Measurements from ENCODE around the gene IL17C.

DNA sequence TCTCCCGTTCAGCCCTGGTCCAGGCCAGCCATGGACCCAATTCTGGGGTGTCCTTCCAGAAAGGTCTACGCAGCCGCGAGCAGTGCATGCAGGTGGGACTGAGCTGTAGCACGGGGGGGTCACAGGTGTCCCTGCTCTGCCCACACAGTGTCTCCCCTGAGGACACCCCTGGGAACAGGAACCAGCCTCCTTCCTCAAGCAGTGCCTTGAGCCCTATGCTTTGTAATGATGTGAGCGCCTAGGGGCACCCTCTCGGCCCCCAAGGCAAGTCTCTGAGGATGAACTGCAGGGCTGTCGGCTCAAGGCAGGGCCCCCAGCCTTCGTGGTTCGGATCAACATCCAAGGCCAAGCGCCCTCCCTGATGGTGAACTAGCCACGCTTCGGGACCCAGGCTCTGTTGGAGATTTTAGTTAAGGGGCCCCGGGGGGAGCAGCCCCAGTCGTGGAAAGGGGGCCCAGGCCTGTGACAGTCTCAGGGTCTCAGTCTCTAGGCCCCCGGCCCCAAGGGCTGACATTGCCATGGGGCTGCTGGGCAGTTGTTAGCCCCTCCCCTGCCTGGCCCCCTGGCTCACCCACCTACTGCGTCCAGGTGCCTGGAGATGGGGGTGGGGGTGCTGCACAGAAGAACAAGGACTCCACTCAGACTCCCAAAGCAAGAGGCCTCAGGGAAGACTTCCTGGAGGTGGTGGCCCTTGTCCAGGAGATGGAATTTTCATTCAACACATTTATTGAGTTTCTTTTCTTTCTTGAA is 2.3 kb downstream of the IL17C start:
- TF ChIP-seq, protein P1, sequence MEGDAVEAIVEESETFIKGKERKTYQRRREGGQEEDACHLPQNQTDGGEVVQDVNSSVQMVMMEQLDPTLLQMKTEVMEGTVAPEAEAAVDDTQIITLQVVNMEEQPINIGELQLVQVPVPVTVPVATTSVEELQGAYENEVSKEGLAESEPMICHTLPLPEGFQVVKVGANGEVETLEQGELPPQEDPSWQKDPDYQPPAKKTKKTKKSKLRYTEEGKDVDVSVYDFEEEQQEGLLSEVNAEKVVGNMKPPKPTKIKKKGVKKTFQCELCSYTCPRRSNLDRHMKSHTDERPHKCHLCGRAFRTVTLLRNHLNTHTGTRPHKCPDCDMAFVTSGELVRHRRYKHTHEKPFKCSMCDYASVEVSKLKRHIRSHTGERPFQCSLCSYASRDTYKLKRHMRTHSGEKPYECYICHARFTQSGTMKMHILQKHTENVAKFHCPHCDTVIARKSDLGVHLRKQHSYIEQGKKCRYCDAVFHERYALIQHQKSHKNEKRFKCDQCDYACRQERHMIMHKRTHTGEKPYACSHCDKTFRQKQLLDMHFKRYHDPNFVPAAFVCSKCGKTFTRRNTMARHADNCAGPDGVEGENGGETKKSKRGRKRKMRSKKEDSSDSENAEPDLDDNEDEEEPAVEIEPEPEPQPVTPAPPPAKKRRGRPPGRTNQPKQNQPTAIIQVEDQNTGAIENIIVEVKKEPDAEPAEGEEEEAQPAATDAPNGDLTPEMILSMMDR (IDR thresholded peaks at IDR 0.05; ENCODE audit: poor library complexity, severe bottlenecking), result no peak
- TF ChIP-seq, protein P2, sequence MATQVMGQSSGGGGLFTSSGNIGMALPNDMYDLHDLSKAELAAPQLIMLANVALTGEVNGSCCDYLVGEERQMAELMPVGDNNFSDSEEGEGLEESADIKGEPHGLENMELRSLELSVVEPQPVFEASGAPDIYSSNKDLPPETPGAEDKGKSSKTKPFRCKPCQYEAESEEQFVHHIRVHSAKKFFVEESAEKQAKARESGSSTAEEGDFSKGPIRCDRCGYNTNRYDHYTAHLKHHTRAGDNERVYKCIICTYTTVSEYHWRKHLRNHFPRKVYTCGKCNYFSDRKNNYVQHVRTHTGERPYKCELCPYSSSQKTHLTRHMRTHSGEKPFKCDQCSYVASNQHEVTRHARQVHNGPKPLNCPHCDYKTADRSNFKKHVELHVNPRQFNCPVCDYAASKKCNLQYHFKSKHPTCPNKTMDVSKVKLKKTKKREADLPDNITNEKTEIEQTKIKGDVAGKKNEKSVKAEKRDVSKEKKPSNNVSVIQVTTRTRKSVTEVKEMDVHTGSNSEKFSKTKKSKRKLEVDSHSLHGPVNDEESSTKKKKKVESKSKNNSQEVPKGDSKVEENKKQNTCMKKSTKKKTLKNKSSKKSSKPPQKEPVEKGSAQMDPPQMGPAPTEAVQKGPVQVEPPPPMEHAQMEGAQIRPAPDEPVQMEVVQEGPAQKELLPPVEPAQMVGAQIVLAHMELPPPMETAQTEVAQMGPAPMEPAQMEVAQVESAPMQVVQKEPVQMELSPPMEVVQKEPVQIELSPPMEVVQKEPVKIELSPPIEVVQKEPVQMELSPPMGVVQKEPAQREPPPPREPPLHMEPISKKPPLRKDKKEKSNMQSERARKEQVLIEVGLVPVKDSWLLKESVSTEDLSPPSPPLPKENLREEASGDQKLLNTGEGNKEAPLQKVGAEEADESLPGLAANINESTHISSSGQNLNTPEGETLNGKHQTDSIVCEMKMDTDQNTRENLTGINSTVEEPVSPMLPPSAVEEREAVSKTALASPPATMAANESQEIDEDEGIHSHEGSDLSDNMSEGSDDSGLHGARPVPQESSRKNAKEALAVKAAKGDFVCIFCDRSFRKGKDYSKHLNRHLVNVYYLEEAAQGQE (IDR thresholded peaks at IDR 0.05; ENCODE audit: borderline replicate concordance), result no peak
- no peak for TF ChIP-seq SMC3 (conservative IDR thresholded peaks at IDR 0.05; ENCODE audit: poor library complexity)
- no peak for TF ChIP-seq POLR2AphosphoS5 (IDR thresholded peaks at IDR 0.05)
- TF ChIP-seq EZH2 (IDR thresholded peaks at IDR 0.05; ENCODE audit: borderline replicate concordance, insufficient read depth, low read length, poor library complexity, severe bottlenecking), result no peak
- no peak for TF ChIP-seq EP300 (conservative IDR thresholded peaks at IDR 0.05; ENCODE audit: poor library complexity, severe bottlenecking)
- TF ChIP-seq TAF1 (IDR thresholded peaks at IDR 0.05; ENCODE audit: low read depth), result no peak

Measured in neural cell (in vitro differentiated cells).